ENCODE measurements around the gene CIDEA.

- TF ChIP-seq CTCF (IDR thresholded peaks at IDR 0.05): no peak; the same call in 1 of the 2 replicates
- no peak for TF ChIP-seq ZFX (IDR thresholded peaks at IDR 0.05; ENCODE audit: borderline replicate concordance)
These were observed 54.4 kb downstream of the CIDEA start for GRCh38 chr18:12308386-12309100.
